ENCODE data around the gene PSME2.
A peak's percentile ranks its signal among the peaks of the same experiment; 100 is the strongest.

The PSME2 gene

DNA sequence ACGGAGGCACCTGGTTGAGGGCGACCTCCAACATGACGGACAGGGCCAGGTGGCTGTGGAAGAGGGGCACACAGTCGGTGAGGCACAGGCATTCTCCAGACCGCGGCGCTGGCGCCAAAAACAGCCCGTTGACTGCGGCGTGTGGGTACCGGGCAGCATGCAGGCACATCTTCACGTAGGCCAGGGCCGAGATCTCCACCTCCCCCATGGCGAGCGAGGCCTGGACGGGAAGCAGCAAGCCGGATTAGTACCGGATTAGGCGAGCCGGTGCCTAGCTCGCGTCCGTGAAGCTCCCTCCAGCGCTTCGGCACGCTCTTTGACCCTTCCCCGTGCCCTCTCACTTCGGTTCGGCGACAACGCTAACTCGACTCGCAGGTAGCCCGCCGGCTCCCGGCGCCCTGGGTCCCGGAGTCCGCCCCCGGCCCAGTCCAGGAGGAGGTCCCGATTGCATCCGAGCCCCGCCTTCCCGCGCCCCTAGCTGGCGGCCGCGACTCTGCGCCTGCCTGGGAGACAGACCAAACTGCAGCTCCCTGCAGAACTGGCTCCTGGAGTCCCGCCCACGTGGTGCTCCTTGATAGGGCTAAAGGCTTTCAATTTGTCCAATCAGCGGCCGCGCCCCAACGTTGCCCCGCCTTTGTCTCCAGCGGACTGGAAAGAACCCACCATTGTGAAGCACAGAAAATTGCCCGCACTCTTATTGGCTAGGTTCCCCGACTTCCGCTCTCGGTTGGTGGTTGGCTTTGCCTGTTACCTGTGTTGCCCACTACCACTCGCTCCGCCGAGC is 5.1 kb downstream of the PSME2 start, which contains the start of gene EMC9:
Gene EMC9 (minus strand): TSS at position 495 of the 784 bp plus-strand sequence. CDS start 287 bp downstream, at position 208.
- TF ChIP-seq MAX (IDR thresholded peaks at IDR 0.05; ENCODE audit: low read depth, low read length) (peak; percentile 96), POLR2A (IDR thresholded peaks at IDR 0.05; ENCODE audit: extremely low read depth, insufficient read length) (peak; percentile 74), MYC (IDR thresholded peaks at IDR 0.05; ENCODE audit: low read depth, low read length) (peak; percentile 60; the same call in 1 of the 2 replicates)
- TF ChIP-seq, protein P1, sequence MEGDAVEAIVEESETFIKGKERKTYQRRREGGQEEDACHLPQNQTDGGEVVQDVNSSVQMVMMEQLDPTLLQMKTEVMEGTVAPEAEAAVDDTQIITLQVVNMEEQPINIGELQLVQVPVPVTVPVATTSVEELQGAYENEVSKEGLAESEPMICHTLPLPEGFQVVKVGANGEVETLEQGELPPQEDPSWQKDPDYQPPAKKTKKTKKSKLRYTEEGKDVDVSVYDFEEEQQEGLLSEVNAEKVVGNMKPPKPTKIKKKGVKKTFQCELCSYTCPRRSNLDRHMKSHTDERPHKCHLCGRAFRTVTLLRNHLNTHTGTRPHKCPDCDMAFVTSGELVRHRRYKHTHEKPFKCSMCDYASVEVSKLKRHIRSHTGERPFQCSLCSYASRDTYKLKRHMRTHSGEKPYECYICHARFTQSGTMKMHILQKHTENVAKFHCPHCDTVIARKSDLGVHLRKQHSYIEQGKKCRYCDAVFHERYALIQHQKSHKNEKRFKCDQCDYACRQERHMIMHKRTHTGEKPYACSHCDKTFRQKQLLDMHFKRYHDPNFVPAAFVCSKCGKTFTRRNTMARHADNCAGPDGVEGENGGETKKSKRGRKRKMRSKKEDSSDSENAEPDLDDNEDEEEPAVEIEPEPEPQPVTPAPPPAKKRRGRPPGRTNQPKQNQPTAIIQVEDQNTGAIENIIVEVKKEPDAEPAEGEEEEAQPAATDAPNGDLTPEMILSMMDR (IDR thresholded peaks at IDR 0.05; ENCODE audit: low read depth, low read length): no peak
- peak within 1 kb of the TSS; percentile 86 for H3K4me3 ChIP-seq (ENCODE audit: low read depth, low read length)
- peak; percentile 99 for DNase-seq (ENCODE audit: low read depth)

DNA sequence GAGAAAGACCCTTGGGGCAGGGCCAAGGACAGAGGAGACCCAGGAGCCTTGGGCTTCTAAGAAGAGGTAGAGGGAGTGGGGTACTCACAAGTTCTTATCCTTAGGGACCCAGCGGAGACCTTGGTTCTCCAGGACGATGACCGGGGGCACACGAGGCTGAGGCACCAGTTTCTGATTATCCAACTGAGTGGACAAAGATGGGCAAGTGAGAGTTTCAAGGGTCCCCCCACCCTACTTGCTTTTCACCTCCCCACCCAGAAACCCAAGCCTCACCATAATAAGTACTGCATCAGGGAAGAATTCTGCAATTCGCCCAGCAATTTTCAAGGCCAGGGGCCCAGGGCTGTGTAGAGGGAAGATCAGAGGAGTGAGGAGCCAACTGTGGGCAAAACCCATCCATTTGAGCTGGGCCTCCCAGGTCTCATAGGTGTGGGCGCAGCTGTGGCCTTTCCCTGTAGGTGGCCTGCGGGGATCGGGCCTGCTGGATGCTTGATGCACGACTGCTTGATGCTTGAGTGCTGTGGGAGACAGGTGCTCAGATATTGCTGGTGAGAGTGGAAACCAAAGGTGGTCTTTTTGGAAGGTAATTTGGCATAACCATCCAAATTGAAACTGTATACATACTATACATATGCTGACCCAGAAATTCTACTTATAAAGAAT is 7.0 kb downstream of the PSME2 start:
- H3K4me3 ChIP-seq (ENCODE audit: low read depth, low read length): peak overlapping the region; percentile 86
- TF ChIP-seq MAX (IDR thresholded peaks at IDR 0.05; ENCODE audit: low read depth, low read length) (no peak), POLR2A (IDR thresholded peaks at IDR 0.05; ENCODE audit: extremely low read depth, insufficient read length) (no peak), MYC (IDR thresholded peaks at IDR 0.05; ENCODE audit: low read depth, low read length) (no peak)
- TF ChIP-seq, protein P1 (IDR thresholded peaks at IDR 0.05; ENCODE audit: low read depth, low read length): no peak
- no peak for DNase-seq (ENCODE audit: low read depth)

- no peak for DNase-seq (ENCODE audit: low read depth)
- H3K4me3 ChIP-seq (ENCODE audit: low read depth, low read length): no peak overlapping the region
- TF ChIP-seq POLR2A (IDR thresholded peaks at IDR 0.05; ENCODE audit: extremely low read depth, insufficient read length) (no peak), MAX (IDR thresholded peaks at IDR 0.05; ENCODE audit: low read depth, low read length) (no peak), MYC (IDR thresholded peaks at IDR 0.05; ENCODE audit: low read depth, low read length) (no peak)
- TF ChIP-seq, protein P1 (IDR thresholded peaks at IDR 0.05; ENCODE audit: low read depth, low read length): no peak
Measured at GRCh38 chr14:24138396-24139271, 7.8 kb downstream of the PSME2 start.

- no peak for DNase-seq (ENCODE audit: low read depth)
- peak overlapping the region; percentile 16 for H3K4me3 ChIP-seq (ENCODE audit: low read depth, low read length)
- TF ChIP-seq, protein P1 (IDR thresholded peaks at IDR 0.05; ENCODE audit: low read depth, low read length): no peak
- no peak for TF ChIP-seq MAX (IDR thresholded peaks at IDR 0.05; ENCODE audit: low read depth, low read length)
- no peak for TF ChIP-seq POLR2A (IDR thresholded peaks at IDR 0.05; ENCODE audit: extremely low read depth, insufficient read length)
- TF ChIP-seq MYC (IDR thresholded peaks at IDR 0.05; ENCODE audit: low read depth, low read length): no peak
Measured at GRCh38 chr14:24137529-24138395, 8.6 kb downstream of the PSME2 start.

Measured in NB4 (cell line).